ENCODE measurements around the gene FBXL22.

DNA sequence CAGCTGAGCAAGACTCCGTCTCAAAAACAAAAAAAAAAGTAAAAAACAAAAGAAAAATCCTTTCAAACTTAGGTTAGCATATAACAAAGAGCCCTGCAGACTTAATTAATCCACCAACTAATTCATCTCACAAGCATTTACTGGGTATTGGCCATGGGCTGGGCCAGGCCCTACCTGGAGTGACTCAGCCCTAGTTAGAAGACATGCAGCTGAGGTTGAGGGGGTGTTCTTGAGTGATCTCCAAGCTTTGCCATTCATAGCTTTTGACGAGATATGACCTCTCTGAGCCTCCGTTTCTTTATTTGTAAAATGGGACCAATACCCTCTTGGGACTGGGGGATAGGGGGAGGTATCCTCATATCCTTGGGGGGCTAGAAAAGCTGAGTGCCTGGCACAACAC is 7.8 kb downstream of the FBXL22 start:
- TF ChIP-seq, protein P1, sequence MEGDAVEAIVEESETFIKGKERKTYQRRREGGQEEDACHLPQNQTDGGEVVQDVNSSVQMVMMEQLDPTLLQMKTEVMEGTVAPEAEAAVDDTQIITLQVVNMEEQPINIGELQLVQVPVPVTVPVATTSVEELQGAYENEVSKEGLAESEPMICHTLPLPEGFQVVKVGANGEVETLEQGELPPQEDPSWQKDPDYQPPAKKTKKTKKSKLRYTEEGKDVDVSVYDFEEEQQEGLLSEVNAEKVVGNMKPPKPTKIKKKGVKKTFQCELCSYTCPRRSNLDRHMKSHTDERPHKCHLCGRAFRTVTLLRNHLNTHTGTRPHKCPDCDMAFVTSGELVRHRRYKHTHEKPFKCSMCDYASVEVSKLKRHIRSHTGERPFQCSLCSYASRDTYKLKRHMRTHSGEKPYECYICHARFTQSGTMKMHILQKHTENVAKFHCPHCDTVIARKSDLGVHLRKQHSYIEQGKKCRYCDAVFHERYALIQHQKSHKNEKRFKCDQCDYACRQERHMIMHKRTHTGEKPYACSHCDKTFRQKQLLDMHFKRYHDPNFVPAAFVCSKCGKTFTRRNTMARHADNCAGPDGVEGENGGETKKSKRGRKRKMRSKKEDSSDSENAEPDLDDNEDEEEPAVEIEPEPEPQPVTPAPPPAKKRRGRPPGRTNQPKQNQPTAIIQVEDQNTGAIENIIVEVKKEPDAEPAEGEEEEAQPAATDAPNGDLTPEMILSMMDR (IDR thresholded peaks at IDR 0.05; ENCODE audit: control extremely low read depth in 1 of 3, insufficient read depth in 1 of 3, low read depth in 1 of 3, low read length in 3 of 3): no peak
- no peak for TF ChIP-seq HDAC2 (IDR thresholded peaks at IDR 0.05; ENCODE audit: borderline replicate concordance in 1 of 2, low read depth in 2 of 2, low read length in 2 of 2)
- TF ChIP-seq TAF1 (IDR thresholded peaks at IDR 0.05; ENCODE audit: low read depth, low read length): no peak
- TF ChIP-seq EZH2 (IDR thresholded peaks at IDR 0.05; ENCODE audit: low read depth, low read length, severe bottlenecking): no peak
- no peak for TF ChIP-seq JUN (IDR thresholded peaks at IDR 0.05; ENCODE audit: low read depth, low read length)
- TF ChIP-seq, protein P2, sequence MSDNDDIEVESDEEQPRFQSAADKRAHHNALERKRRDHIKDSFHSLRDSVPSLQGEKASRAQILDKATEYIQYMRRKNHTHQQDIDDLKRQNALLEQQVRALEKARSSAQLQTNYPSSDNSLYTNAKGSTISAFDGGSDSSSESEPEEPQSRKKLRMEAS (IDR thresholded peaks at IDR 0.05): no peak
- no peak for TF ChIP-seq MAFK (IDR thresholded peaks at IDR 0.05; ENCODE audit: low read depth, low read length)
- no peak for TF ChIP-seq SUZ12 (IDR thresholded peaks at IDR 0.05; ENCODE audit: low read length)
- no peak for TF ChIP-seq RXRA (IDR thresholded peaks at IDR 0.05; ENCODE audit: insufficient read depth, low read depth, low read length)
- TF ChIP-seq POLR2A (IDR thresholded peaks at IDR 0.05; ENCODE audit: control extremely low read depth in 1 of 2, low read depth in 2 of 2, low read length in 2 of 2): no peak

All from H1 (cell line).